ENCODE results near the gene INAFM2. TPM values are rescaled to one million over a fixed set of nuclear protein-coding genes. Genes with fewer than 3 reads are reported as not detected.

INAFM2 gene
- total and polyA plus RNA-seq, 2 donors (not counting 3 experiments of a cell fraction or from before 2014, with no cell fraction given) = 10.4 to 24.1 TPM

DNA sequence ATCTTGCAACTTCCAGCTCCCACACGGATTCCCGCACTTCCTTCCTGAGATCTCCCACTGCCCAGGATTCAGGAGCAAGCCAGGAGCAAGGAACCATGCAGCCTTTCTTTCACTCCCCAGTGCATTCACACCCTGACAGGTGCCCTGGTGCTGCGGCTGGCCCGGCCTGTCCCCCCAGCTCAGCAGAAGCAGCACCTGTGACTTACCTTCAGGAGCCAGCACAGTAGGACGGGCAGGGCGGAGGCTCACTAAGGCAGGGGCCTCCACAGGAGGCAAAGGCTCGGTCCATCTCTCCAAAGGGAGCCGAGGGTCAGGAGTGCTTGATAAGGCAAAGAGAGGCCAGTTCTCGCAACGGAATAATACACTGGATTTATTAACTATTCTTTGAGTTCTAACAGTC is 45.5 kb upstream of the INAFM2 start:
- CTCF ChIA-PET = interaction anchor here (1.0 to 20.1 kb wide), 17 partner anchors 11 to 232 kb away, joined by 3 to 879 read pairs (median 19); partner anchors contain the start of genes CCDC9B, DISP2 and PLCB2
- dilution Hi-C loops (cut with MboI; ENCODE audit: extremely low pct_ligation_motif_present, low sequenced_read_pairs) (no loop called here), intact Hi-C loops (cut with micrococcal nuclease) (loop anchor here (10.0 kb wide), 1 partner anchor 173 kb away; the partner anchor contains the start of gene BMF)
- Histone ChIP-seq H3K36me3 (ENCODE audit: control insufficient read depth in 2 of 2, extremely low read depth in 1 of 2, insufficient read depth in 2 of 2, low read length in 2 of 2) (no peaks in the 10 kb centered on the region), H3K9me1 (replicated peaks; ENCODE audit: control insufficient read depth, extremely low read depth, insufficient read depth, low read length) (no peaks in the 10 kb centered on the region), H3K9me3 (replicated peaks; ENCODE audit: control insufficient read depth, insufficient read depth, low read length) (no peaks in the 10 kb centered on the region), H3K27ac (ENCODE audit: insufficient read depth, low read depth, low read length) (no peak overlapping the region), H3K4me3 (replicated peaks in 1 of 3; ENCODE audit: insufficient read depth in 1 of 3, low read depth in 1 of 3, low read length in 3 of 3) (no peak overlapping the region), H2AFZ (ENCODE audit: low read depth, low read length) (no peak overlapping the region), H3K27me3 (ENCODE audit: control insufficient read depth in 2 of 2, insufficient read depth in 2 of 2, low read length in 2 of 2) (peaks cover 38 to 58% of the 10 kb centered on the region in 2 experiments), H3K79me2 (ENCODE audit: control insufficient read depth, insufficient read depth, low read length) (no peaks in the 10 kb centered on the region), H3K4me2 (ENCODE audit: insufficient read depth, low read length) (no peak overlapping the region), H4K20me1 (replicated peaks; ENCODE audit: control insufficient read depth, extremely low read depth, insufficient read depth, low read length) (no peaks in the 10 kb centered on the region), H3K4me1 (ENCODE audit: control insufficient read depth, extremely low read depth, insufficient read depth, low read length) (peaks cover 7% of the 10 kb centered on the region), H3K9ac (replicated peaks; ENCODE audit: extremely low read depth, insufficient read depth, low read length) (no peak overlapping the region)
- POLR2A ChIA-PET = no interaction called here
- TF ChIP-seq FOS (IDR thresholded peaks at IDR 0.05; ENCODE audit: borderline replicate concordance, insufficient read depth, low read length) = no peak
- TF ChIP-seq, protein P1, sequence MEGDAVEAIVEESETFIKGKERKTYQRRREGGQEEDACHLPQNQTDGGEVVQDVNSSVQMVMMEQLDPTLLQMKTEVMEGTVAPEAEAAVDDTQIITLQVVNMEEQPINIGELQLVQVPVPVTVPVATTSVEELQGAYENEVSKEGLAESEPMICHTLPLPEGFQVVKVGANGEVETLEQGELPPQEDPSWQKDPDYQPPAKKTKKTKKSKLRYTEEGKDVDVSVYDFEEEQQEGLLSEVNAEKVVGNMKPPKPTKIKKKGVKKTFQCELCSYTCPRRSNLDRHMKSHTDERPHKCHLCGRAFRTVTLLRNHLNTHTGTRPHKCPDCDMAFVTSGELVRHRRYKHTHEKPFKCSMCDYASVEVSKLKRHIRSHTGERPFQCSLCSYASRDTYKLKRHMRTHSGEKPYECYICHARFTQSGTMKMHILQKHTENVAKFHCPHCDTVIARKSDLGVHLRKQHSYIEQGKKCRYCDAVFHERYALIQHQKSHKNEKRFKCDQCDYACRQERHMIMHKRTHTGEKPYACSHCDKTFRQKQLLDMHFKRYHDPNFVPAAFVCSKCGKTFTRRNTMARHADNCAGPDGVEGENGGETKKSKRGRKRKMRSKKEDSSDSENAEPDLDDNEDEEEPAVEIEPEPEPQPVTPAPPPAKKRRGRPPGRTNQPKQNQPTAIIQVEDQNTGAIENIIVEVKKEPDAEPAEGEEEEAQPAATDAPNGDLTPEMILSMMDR (IDR thresholded peaks at IDR 0.05; ENCODE audit: extremely low read depth in 1 of 2, insufficient read depth in 1 of 2, low read depth in 1 of 2, low read length in 2 of 2) = no peak
- TF ChIP-seq POLR2AphosphoS5 (IDR thresholded peaks at IDR 0.05; ENCODE audit: insufficient read depth, low read depth, low read length) = no peak
- TF ChIP-seq POLR2A (IDR thresholded peaks at IDR 0.05; ENCODE audit: low read depth, low read length) = no peak
- TF ChIP-seq GATA2 (IDR thresholded peaks at IDR 0.05; ENCODE audit: insufficient read depth, insufficient read length, low read depth, low read length) = no peak
- TF ChIP-seq, protein P2, sequence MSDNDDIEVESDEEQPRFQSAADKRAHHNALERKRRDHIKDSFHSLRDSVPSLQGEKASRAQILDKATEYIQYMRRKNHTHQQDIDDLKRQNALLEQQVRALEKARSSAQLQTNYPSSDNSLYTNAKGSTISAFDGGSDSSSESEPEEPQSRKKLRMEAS (IDR thresholded peaks at IDR 0.05; ENCODE audit: insufficient read depth, insufficient read length) = no peak
- no peak for TF ChIP-seq JUN (IDR thresholded peaks at IDR 0.05; ENCODE audit: borderline replicate concordance, insufficient read depth, insufficient read length, low read depth)
- no peak for TF ChIP-seq EZH2 (IDR thresholded peaks at IDR 0.05; ENCODE audit: borderline replicate concordance, low read depth, low read length, severe bottlenecking)
- TF ChIP-seq MYC (IDR thresholded peaks at IDR 0.05; ENCODE audit: low read depth, low read length) = no peak
- no peak for DNase-seq (ENCODE audit: low read depth, low spot score)
- BruUV-seq (replicated peaks) = no TSS peak
- no peak for FAIRE-seq
